Measurements from ENCODE around the gene TMEM174.

- TF ChIP-seq, protein P1, sequence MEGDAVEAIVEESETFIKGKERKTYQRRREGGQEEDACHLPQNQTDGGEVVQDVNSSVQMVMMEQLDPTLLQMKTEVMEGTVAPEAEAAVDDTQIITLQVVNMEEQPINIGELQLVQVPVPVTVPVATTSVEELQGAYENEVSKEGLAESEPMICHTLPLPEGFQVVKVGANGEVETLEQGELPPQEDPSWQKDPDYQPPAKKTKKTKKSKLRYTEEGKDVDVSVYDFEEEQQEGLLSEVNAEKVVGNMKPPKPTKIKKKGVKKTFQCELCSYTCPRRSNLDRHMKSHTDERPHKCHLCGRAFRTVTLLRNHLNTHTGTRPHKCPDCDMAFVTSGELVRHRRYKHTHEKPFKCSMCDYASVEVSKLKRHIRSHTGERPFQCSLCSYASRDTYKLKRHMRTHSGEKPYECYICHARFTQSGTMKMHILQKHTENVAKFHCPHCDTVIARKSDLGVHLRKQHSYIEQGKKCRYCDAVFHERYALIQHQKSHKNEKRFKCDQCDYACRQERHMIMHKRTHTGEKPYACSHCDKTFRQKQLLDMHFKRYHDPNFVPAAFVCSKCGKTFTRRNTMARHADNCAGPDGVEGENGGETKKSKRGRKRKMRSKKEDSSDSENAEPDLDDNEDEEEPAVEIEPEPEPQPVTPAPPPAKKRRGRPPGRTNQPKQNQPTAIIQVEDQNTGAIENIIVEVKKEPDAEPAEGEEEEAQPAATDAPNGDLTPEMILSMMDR (conservative IDR thresholded peaks at IDR 0.05) = no peak
- no peak for TF ChIP-seq ZFX (IDR thresholded peaks at IDR 0.05)
These were observed 14.0 kb downstream of the TMEM174 start for GRCh38 chr5:73186976-73187375.

All from C4-2B (cell line).